ENCODE data around the gene CRISPLD2. TPM values are rescaled to one million over a fixed set of nuclear protein-coding genes. Genes with fewer than 3 reads are reported as not detected.

The CRISPLD2 gene
- total RNA-seq, 2 experiments from 2014 or later = 0.47 to 0.99 TPM

GRCh38 chr16:84917492-84917891 lies 97.7 kb downstream of the CRISPLD2 start:
- no TSS peak for BruUV-seq (replicated peaks)
- ChIA-PET CTCF (ENCODE audit: unreplicated experiment) (no interaction called here), POLR2A (no interaction called here)
- Histone ChIP-seq H3K36me3 (ENCODE audit: insufficient read depth, low read length) (no peaks in the 10 kb centered on the region), H3K27ac (ENCODE audit: low read depth, low read length, poor library complexity, severe bottlenecking) (no peak overlapping the region), H2AFZ (ENCODE audit: low read length) (no peak overlapping the region), H3K4me2 (ENCODE audit: low read length) (no peak overlapping the region), H3K79me2 (ENCODE audit: insufficient read depth, low read depth, low read length) (no peaks in the 10 kb centered on the region), H3K4me1 (ENCODE audit: insufficient read depth, low read length, poor library complexity, severe bottlenecking) (peaks cover 10% of the 10 kb centered on the region), H3K9me2 (ENCODE audit: insufficient read depth, low read length) (no peaks in the 10 kb centered on the region), H4K20me1 (ENCODE audit: insufficient read depth, low read length) (no peaks in the 10 kb centered on the region), H3K4me3 (ENCODE audit: low read depth, low read length, poor library complexity, severe bottlenecking) (no peak overlapping the region), H3K9me3 (ENCODE audit: low read length) (no peaks in the 10 kb centered on the region)
- DNase-seq (ENCODE audit: low spot score) = no peak
- no peak for TF ChIP-seq EZH2phosphoT487 (IDR thresholded peaks at IDR 0.05; ENCODE audit: borderline replicate concordance, low read depth, low read length)
- TF ChIP-seq CTCF (conservative IDR thresholded peaks at IDR 0.05; ENCODE audit: low read length) = no peak
- intact Hi-C loops (cut with micrococcal nuclease; ENCODE audit: unreplicated experiment) = no loop called here

- Histone ChIP-seq H3K36me3 (ENCODE audit: insufficient read depth, low read length) (no peaks in the 10 kb centered on the region), H3K9me2 (ENCODE audit: insufficient read depth, low read length) (no peaks in the 10 kb centered on the region), H3K4me1 (ENCODE audit: insufficient read depth, low read length, poor library complexity, severe bottlenecking) (peaks cover 8% of the 10 kb centered on the region), H3K4me3 (ENCODE audit: low read depth, low read length, poor library complexity, severe bottlenecking) (no peak overlapping the region), H2AFZ (ENCODE audit: low read length) (no peak overlapping the region), H3K27ac (ENCODE audit: low read depth, low read length, poor library complexity, severe bottlenecking) (no peak overlapping the region), H3K79me2 (ENCODE audit: insufficient read depth, low read depth, low read length) (no peaks in the 10 kb centered on the region), H3K4me2 (ENCODE audit: low read length) (no peak overlapping the region), H4K20me1 (ENCODE audit: insufficient read depth, low read length) (no peaks in the 10 kb centered on the region), H3K9me3 (ENCODE audit: low read length) (no peaks in the 10 kb centered on the region)
- no peak for DNase-seq (ENCODE audit: low spot score)
- intact Hi-C loops (cut with micrococcal nuclease; ENCODE audit: unreplicated experiment) = no loop called here
- BruUV-seq (replicated peaks) = no TSS peak
- ChIA-PET CTCF (ENCODE audit: unreplicated experiment) (no interaction called here), POLR2A (no interaction called here)
- TF ChIP-seq CTCF (conservative IDR thresholded peaks at IDR 0.05; ENCODE audit: low read length) (no peak), EZH2phosphoT487 (IDR thresholded peaks at IDR 0.05; ENCODE audit: borderline replicate concordance, low read depth, low read length) (no peak)
Observed at GRCh38 chr16:84918006-84918909, 98.5 kb downstream of the CRISPLD2 start.

GRCh38 chr16:84919269-84919668 lies 99.5 kb downstream of the CRISPLD2 start:
- ChIA-PET POLR2A (interaction anchor here (0.7 kb wide), 1 partner anchor 83 kb away, joined by 3 read pairs; no protein-coding TSS in a partner anchor), CTCF (ENCODE audit: unreplicated experiment) (no interaction called here)
- no peak for DNase-seq (ENCODE audit: low spot score)
- no peaks in the 10 kb centered on the region for H3K36me3 ChIP-seq (ENCODE audit: insufficient read depth, low read length)
- H3K4me2 ChIP-seq (ENCODE audit: low read length) = no peak overlapping the region
- TF ChIP-seq CTCF (conservative IDR thresholded peaks at IDR 0.05; ENCODE audit: low read length) = no peak
- TF ChIP-seq EZH2phosphoT487 (IDR thresholded peaks at IDR 0.05; ENCODE audit: borderline replicate concordance, low read depth, low read length) = no peak
- no TSS peak for BruUV-seq (replicated peaks)
- no peaks in the 10 kb centered on the region for H3K79me2 ChIP-seq (ENCODE audit: insufficient read depth, low read depth, low read length)
- no peaks in the 10 kb centered on the region for H3K9me3 ChIP-seq (ENCODE audit: low read length)
- no peak overlapping the region for H3K4me3 ChIP-seq (ENCODE audit: low read depth, low read length, poor library complexity, severe bottlenecking)
- peaks cover 4% of the 10 kb centered on the region for H3K4me1 ChIP-seq (ENCODE audit: insufficient read depth, low read length, poor library complexity, severe bottlenecking)
- H3K27ac ChIP-seq (ENCODE audit: low read depth, low read length, poor library complexity, severe bottlenecking) = no peak overlapping the region
- intact Hi-C loops (cut with micrococcal nuclease; ENCODE audit: unreplicated experiment) = no loop called here
- no peak overlapping the region for H2AFZ ChIP-seq (ENCODE audit: low read length)
- no peaks in the 10 kb centered on the region for H4K20me1 ChIP-seq (ENCODE audit: insufficient read depth, low read length)
- no peaks in the 10 kb centered on the region for H3K9me2 ChIP-seq (ENCODE audit: insufficient read depth, low read length)

Measured in OCI-LY7 (cell line).